ENCODE results near the gene TCERG1. TPM values are rescaled to one million over a fixed set of nuclear protein-coding genes. Genes with fewer than 3 reads are reported as not detected.
A peak's percentile ranks its signal among the peaks of the same experiment; 100 is the strongest.

The TCERG1 gene
- total RNA-seq, 1 donor, result 42.0 TPM

DNA sequence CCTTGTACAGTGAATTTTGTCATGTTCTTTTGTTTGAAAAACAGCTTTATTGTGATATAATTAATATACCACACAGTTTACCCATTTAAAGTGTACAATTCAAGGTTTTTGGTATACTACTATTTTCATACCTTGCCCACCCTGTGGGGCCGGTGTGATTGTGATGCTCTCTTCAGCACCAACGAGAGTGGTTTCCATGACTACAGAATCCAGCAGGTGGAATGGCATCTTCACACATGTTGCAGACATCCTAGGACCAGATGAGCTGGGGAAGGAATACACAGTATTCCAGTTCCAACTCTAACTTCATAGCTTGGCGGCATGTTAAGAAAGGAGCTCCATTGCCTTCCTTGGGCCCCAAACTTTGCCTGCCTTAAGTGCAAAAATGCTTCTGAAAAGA is 76.6 kb downstream of the TCERG1 start:
- no peaks in the 10 kb centered on the region for H3K9me3 ChIP-seq (ENCODE audit: low read depth, low read length)
- no peaks in the 10 kb centered on the region for H3K36me3 ChIP-seq (ENCODE audit: insufficient read depth, low read length)
- H2AFZ ChIP-seq (ENCODE audit: low read length), result no peak overlapping the region
- H3K79me2 ChIP-seq (ENCODE audit: insufficient read depth, low read length), result no peaks in the 10 kb centered on the region
- no peak overlapping the region for H3K27ac ChIP-seq (ENCODE audit: low read depth, low read length)
- no peaks in the 10 kb centered on the region for H4K20me1 ChIP-seq (ENCODE audit: insufficient read depth, low read length)
- H3K4me1 ChIP-seq (ENCODE audit: insufficient read depth, low read length), result peaks cover 2% of the 10 kb centered on the region
- no peak overlapping the region for H3K4me2 ChIP-seq (ENCODE audit: insufficient read depth, low read length)
- H3K4me3 ChIP-seq (ENCODE audit: insufficient read depth, low read length), result no peak overlapping the region
- TF ChIP-seq, protein P1, sequence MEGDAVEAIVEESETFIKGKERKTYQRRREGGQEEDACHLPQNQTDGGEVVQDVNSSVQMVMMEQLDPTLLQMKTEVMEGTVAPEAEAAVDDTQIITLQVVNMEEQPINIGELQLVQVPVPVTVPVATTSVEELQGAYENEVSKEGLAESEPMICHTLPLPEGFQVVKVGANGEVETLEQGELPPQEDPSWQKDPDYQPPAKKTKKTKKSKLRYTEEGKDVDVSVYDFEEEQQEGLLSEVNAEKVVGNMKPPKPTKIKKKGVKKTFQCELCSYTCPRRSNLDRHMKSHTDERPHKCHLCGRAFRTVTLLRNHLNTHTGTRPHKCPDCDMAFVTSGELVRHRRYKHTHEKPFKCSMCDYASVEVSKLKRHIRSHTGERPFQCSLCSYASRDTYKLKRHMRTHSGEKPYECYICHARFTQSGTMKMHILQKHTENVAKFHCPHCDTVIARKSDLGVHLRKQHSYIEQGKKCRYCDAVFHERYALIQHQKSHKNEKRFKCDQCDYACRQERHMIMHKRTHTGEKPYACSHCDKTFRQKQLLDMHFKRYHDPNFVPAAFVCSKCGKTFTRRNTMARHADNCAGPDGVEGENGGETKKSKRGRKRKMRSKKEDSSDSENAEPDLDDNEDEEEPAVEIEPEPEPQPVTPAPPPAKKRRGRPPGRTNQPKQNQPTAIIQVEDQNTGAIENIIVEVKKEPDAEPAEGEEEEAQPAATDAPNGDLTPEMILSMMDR (IDR thresholded peaks at IDR 0.05; ENCODE audit: extremely low read depth, low read depth, low read length), result no peak
- H3K27me3 ChIP-seq (ENCODE audit: insufficient read depth, low read length), result peaks cover 5% of the 10 kb centered on the region
- no peak for DNase-seq (ENCODE audit: insufficient read length, low spot score, missing footprints)

DNA sequence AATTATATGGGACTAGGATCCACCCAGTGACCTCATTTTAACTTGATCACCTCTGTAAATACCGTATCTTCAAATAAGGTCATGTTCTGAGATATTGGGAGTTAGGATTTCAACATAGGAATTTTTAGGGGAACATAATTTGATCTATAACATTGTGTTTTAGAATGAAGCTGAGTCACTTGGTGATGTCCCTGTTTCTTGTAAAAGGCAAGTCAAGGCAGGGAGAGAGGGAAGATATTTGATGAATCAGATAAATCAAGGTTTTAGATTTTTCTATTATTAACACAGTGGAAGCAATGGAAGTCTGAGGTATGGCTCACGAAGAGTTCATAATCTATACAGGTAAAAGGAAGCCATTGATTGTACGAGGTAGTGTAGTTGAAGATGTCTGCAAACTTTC is 80.7 kb downstream of the TCERG1 start:
- DNase-seq (ENCODE audit: insufficient read length, low spot score, missing footprints), result peak; percentile 61
- no peaks in the 10 kb centered on the region for H3K9me3 ChIP-seq (ENCODE audit: low read depth, low read length)
- no peaks in the 10 kb centered on the region for H3K36me3 ChIP-seq (ENCODE audit: insufficient read depth, low read length)
- no peaks in the 10 kb centered on the region for H3K4me1 ChIP-seq (ENCODE audit: insufficient read depth, low read length)
- no peaks in the 10 kb centered on the region for H3K79me2 ChIP-seq (ENCODE audit: insufficient read depth, low read length)
- no peak overlapping the region for H3K4me2 ChIP-seq (ENCODE audit: insufficient read depth, low read length)
- no peak overlapping the region for H2AFZ ChIP-seq (ENCODE audit: low read length)
- peaks cover 5% of the 10 kb centered on the region for H3K27me3 ChIP-seq (ENCODE audit: insufficient read depth, low read length)
- TF ChIP-seq, protein P1 (IDR thresholded peaks at IDR 0.05; ENCODE audit: extremely low read depth, low read depth, low read length), result no peak
- no peaks in the 10 kb centered on the region for H4K20me1 ChIP-seq (ENCODE audit: insufficient read depth, low read length)
- no peak overlapping the region for H3K27ac ChIP-seq (ENCODE audit: low read depth, low read length)
- no peak overlapping the region for H3K4me3 ChIP-seq (ENCODE audit: insufficient read depth, low read length)

GRCh38 chr5:146528236-146528635 is 81.1 kb downstream of the TCERG1 start:
- TF ChIP-seq, protein P1 (IDR thresholded peaks at IDR 0.05; ENCODE audit: extremely low read depth, low read depth, low read length), result no peak
- Histone ChIP-seq H3K27ac (ENCODE audit: low read depth, low read length) (no peak overlapping the region), H3K4me1 (ENCODE audit: insufficient read depth, low read length) (no peaks in the 10 kb centered on the region), H3K36me3 (ENCODE audit: insufficient read depth, low read length) (no peaks in the 10 kb centered on the region), H2AFZ (ENCODE audit: low read length) (no peak overlapping the region), H3K27me3 (ENCODE audit: insufficient read depth, low read length) (peaks cover 5% of the 10 kb centered on the region), H3K79me2 (ENCODE audit: insufficient read depth, low read length) (no peaks in the 10 kb centered on the region), H3K4me2 (ENCODE audit: insufficient read depth, low read length) (no peak overlapping the region), H3K4me3 (ENCODE audit: insufficient read depth, low read length) (no peak overlapping the region), H3K9me3 (ENCODE audit: low read depth, low read length) (no peaks in the 10 kb centered on the region), H4K20me1 (ENCODE audit: insufficient read depth, low read length) (no peaks in the 10 kb centered on the region)
- no peak for DNase-seq (ENCODE audit: insufficient read length, low spot score, missing footprints)

DNA sequence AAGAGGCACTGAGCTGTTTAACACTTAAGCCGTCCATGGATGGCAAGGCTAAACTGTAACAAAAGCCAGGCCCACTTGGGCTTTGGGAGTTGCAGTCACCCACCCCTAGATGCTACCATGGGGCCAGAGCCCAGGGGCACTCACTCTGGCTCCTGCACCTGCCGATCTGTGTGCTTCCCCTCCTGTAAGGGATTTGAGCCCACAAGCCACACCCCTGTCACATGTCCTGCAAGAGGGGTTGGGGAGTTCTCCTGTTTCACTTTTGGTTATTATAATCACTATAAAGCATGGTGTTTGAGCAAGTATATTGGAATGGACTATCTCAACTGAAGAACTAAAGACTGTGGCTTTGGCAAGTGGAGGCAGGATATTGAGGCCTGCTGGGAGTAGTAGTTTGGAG is 82.9 kb downstream of the TCERG1 start:
- Histone ChIP-seq H3K4me1 (ENCODE audit: insufficient read depth, low read length) (no peaks in the 10 kb centered on the region), H2AFZ (ENCODE audit: low read length) (no peak overlapping the region), H3K4me2 (ENCODE audit: insufficient read depth, low read length) (no peak overlapping the region), H3K36me3 (ENCODE audit: insufficient read depth, low read length) (no peaks in the 10 kb centered on the region), H3K4me3 (ENCODE audit: insufficient read depth, low read length) (no peak overlapping the region), H3K27me3 (ENCODE audit: insufficient read depth, low read length) (peaks cover 2% of the 10 kb centered on the region), H3K79me2 (ENCODE audit: insufficient read depth, low read length) (no peaks in the 10 kb centered on the region), H3K27ac (ENCODE audit: low read depth, low read length) (no peak overlapping the region), H3K9me3 (ENCODE audit: low read depth, low read length) (no peaks in the 10 kb centered on the region), H4K20me1 (ENCODE audit: insufficient read depth, low read length) (no peaks in the 10 kb centered on the region)
- no peak for DNase-seq (ENCODE audit: insufficient read length, low spot score, missing footprints)
- TF ChIP-seq, protein P1 (IDR thresholded peaks at IDR 0.05; ENCODE audit: extremely low read depth, low read depth, low read length), result no peak
